ENCODE results near the gene KDELR1.

Gene KDELR1

GRCh38 chr19:48419158-48419920 is 28.0 kb upstream of the KDELR1 start:
- in situ Hi-C loops (cut with MboI; ENCODE audit: low sequenced_read_pairs, unreplicated experiment): no loop called here
- TF ChIP-seq CTCF (IDR thresholded peaks at IDR 0.05; ENCODE audit: borderline replicate concordance, control extremely low read depth, extremely low read depth, insufficient read depth, missing control alignments): no peak
- peak; percentile 89 for DNase-seq (ENCODE audit: low spot score)

GRCh38 chr19:48418317-48419064 is 27.1 kb upstream of the KDELR1 start:
- TF ChIP-seq CTCF (IDR thresholded peaks at IDR 0.05; ENCODE audit: borderline replicate concordance, control extremely low read depth, extremely low read depth, insufficient read depth, missing control alignments): no peak
- DNase-seq (ENCODE audit: low spot score): no peak
- in situ Hi-C loops (cut with MboI; ENCODE audit: low sequenced_read_pairs, unreplicated experiment): no loop called here

- no peak for TF ChIP-seq CTCF (IDR thresholded peaks at IDR 0.05; ENCODE audit: borderline replicate concordance, control extremely low read depth, extremely low read depth, insufficient read depth, missing control alignments)
- in situ Hi-C loops (cut with MboI; ENCODE audit: low sequenced_read_pairs, unreplicated experiment): no loop called here
- DNase-seq (ENCODE audit: low spot score): no peak
These were observed 26.1 kb upstream of the KDELR1 start for GRCh38 chr19:48417421-48417820.

GRCh38 chr19:48415806-48416221 is 24.5 kb upstream of the KDELR1 start:
- DNase-seq (ENCODE audit: low spot score): no peak
- in situ Hi-C loops (cut with MboI; ENCODE audit: low sequenced_read_pairs, unreplicated experiment): no loop called here
- no peak for TF ChIP-seq CTCF (IDR thresholded peaks at IDR 0.05; ENCODE audit: borderline replicate concordance, control extremely low read depth, extremely low read depth, insufficient read depth, missing control alignments)

GRCh38 chr19:48415395-48415794 is 24.0 kb upstream of the KDELR1 start:
- peak; percentile 85 for DNase-seq (ENCODE audit: low spot score)
- TF ChIP-seq CTCF (IDR thresholded peaks at IDR 0.05; ENCODE audit: borderline replicate concordance, control extremely low read depth, extremely low read depth, insufficient read depth, missing control alignments): no peak
- in situ Hi-C loops (cut with MboI; ENCODE audit: low sequenced_read_pairs, unreplicated experiment): no loop called here

- no peak for DNase-seq (ENCODE audit: low spot score)
- no peak for TF ChIP-seq CTCF (IDR thresholded peaks at IDR 0.05; ENCODE audit: borderline replicate concordance, control extremely low read depth, extremely low read depth, insufficient read depth, missing control alignments)
- in situ Hi-C loops (cut with MboI; ENCODE audit: low sequenced_read_pairs, unreplicated experiment): no loop called here
These were observed 22.7 kb upstream of the KDELR1 start for GRCh38 chr19:48413879-48414587.

All from GM13976 (cell line).